BLaER1 treated with 17β-estradiol and CSF1 and Interleukin-3, amounts not matched to agents 10 nM and 100 nM (cell line): ENCODE data around the gene RHBDL2.

Experiments
- H3K27ac ChIP-seq, 11 experiments: shearing (Covaris generic); formaldehyde crosslinking; 2 replicates each; pipeline ENCODE4 v1.8.1; 2022
- H3K27me3 ChIP-seq, 11 experiments: shearing (Covaris generic); formaldehyde crosslinking; 2 replicates each; pipeline ENCODE4 v1.8.1; 2022
- H3K36me3 ChIP-seq, 11 experiments: shearing (Covaris generic); formaldehyde crosslinking; 2 replicates each; pipeline ENCODE4 v1.8.1; 2022
- H3K4me1 ChIP-seq, 10 experiments: shearing (Covaris generic); formaldehyde crosslinking; 2 replicates each; pipeline ENCODE4 v1.8.1; 2022
- H3K4me2 ChIP-seq, 11 experiments: shearing (Covaris generic); formaldehyde crosslinking; 2 replicates each; pipeline ENCODE4 v1.8.1; 2022
- H3K4me3 ChIP-seq, 10 experiments: shearing (Covaris generic); formaldehyde crosslinking; 2 replicates each; pipeline ENCODE4 v1.8.1; 2022
- H3K9ac ChIP-seq, 11 experiments: shearing (Covaris generic); formaldehyde crosslinking; 2 replicates each; pipeline ENCODE4 v1.8.1; 2022
- H3K9me3 ChIP-seq, 11 experiments: shearing (Covaris generic); formaldehyde crosslinking; replicated peaks in 1 of 11; 2 replicates each; pipeline ENCODE4 v1.8.1; 2022
- H4K20me1 ChIP-seq, 11 experiments: shearing (Covaris generic); formaldehyde crosslinking; 2 replicates each; pipeline ENCODE4 v1.8.1; 2022
- Cebpa-rat ChIP-seq, 11 experiments: shearing (Covaris generic); IDR thresholded peaks; 2 replicates each; pipeline ENCODE4 v1.8.1; 2022

Gene RHBDL2

DNA sequence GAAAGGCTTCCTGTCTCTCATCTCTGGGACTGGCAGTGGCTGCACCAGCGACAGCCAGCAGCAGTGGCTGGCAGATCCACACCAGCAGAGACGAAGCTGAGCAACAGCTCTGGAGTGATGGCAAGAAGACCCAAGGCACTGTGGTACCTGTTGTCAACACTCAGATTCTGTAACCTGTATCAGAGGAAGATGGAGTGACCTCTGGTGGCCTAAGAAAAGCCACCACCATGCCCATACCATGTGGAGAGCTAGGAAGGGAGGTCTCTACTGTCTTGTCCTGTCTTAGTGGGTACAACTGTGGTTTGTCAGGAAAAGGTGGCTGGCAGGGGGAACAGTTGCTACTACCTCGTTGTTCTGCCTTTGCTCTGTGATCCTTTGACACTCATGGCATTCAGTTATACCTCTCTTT, 22.5 kb upstream of the RHBDL2 start:
- Histone ChIP-seq H3K4me1 (peaks cover 0 to 38% (median 20%) of the 10 kb centered on the region in 10 experiments; a peak in 15 of 20 replicates), H3K4me3 (no peak overlapping the region), H3K27ac (no peak overlapping the region), H4K20me1 (no peaks in the 10 kb centered on the region), H3K9ac (no peak overlapping the region), H3K27me3 (no peaks in the 10 kb centered on the region), H3K36me3 (no peaks in the 10 kb centered on the region), H3K9me3 (no peaks in the 10 kb centered on the region), H3K4me2 (no peak overlapping the region)
- no peak for TF ChIP-seq Cebpa-rat (IDR thresholded peaks at IDR 0.05)

DNA sequence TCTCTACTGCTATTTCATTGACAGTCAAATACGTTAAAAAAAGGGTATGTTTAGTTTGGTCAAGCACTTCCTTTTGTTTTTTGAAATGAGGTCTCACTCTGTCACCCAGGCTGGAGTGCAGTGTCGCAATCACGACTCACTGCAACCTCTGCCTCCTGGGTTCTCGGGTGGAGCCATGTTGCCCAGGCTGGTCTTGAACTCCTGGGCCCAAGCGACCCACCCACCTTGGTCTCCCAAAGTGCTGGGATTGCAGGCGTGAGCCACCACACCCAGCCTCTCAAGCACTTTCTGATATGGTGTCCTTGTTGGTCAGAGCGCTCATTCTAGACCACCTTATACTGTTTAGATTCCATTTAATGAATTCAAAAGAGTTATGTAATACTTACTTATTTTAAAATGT, 20.9 kb upstream of the RHBDL2 start:
- H3K27ac ChIP-seq = peak overlapping the region in 6 of 11 experiments; percentile 19 to 72 (median 50); a peak in 8 of 22 replicates

GRCh38 chr1:38962113-38962512, 20.5 kb upstream of the RHBDL2 start:
- no peaks in the 10 kb centered on the region for H3K27me3 ChIP-seq
- no peaks in the 10 kb centered on the region for H3K9me3 ChIP-seq
- peak overlapping the region in 10 of 11 experiments; percentile 10 to 84 (median 60); a peak in 18 of 22 replicates for H3K4me2 ChIP-seq
- H3K4me3 ChIP-seq = no peak overlapping the region
- H3K4me1 ChIP-seq = peaks cover 0 to 44% (median 20%) of the 10 kb centered on the region in 10 experiments; a peak in 15 of 20 replicates
- no peak for TF ChIP-seq Cebpa-rat (IDR thresholded peaks at IDR 0.05)
- H3K36me3 ChIP-seq = no peaks in the 10 kb centered on the region
- peak overlapping the region in 1 of 11 experiments; percentile 3; a peak in 1 of 22 replicates for H3K9ac ChIP-seq
- peak overlapping the region in 7 of 11 experiments; percentile 2 to 72 (median 43); a peak in 9 of 22 replicates for H3K27ac ChIP-seq
- no peaks in the 10 kb centered on the region for H4K20me1 ChIP-seq

More for the DNA sequence above, 20.9 kb upstream of the RHBDL2 start:
- no peaks in the 10 kb centered on the region for H3K27me3 ChIP-seq
- H3K9ac ChIP-seq = peak overlapping the region in 1 of 11 experiments; percentile 3; a peak in 1 of 22 replicates
- no peaks in the 10 kb centered on the region for H4K20me1 ChIP-seq
- peaks cover 0 to 44% (median 20%) of the 10 kb centered on the region in 10 experiments; a peak in 15 of 20 replicates for H3K4me1 ChIP-seq
- H3K9me3 ChIP-seq = no peaks in the 10 kb centered on the region
- TF ChIP-seq Cebpa-rat (IDR thresholded peaks at IDR 0.05) = peak in 10 of 11 experiments; percentile 22 to 90 (median 80); a peak in 17 of 22 replicates
- no peak overlapping the region for H3K4me3 ChIP-seq
- no peaks in the 10 kb centered on the region for H3K36me3 ChIP-seq
- peak overlapping the region in 10 of 11 experiments; percentile 10 to 84 (median 60); a peak in 18 of 22 replicates for H3K4me2 ChIP-seq

DNA sequence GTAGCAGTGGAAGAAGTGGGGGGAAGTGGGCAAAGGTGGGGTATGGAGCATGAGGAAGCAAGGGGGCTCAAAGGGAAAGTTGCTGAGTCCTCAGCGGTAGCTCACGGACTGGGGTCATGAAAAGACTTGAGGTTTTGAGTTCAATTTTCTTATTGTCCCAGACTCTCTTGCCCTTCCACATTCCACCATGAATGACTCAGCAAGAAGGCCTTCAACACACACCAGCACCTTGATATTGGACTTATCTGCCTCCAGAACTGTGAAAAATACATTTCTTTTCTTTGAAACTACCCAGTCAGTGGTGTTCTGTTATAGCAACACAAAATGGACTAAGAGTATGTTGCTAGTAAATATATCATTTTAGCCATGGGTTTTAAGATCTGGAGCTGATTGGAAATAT, 17.3 kb upstream of the RHBDL2 start:
- H3K27ac ChIP-seq = no peak overlapping the region
- H3K9me3 ChIP-seq = no peaks in the 10 kb centered on the region
- no peak overlapping the region for H3K9ac ChIP-seq
- TF ChIP-seq Cebpa-rat (IDR thresholded peaks at IDR 0.05) = no peak
- no peaks in the 10 kb centered on the region for H4K20me1 ChIP-seq
- H3K4me1 ChIP-seq = peaks cover 0 to 44% (median 20%) of the 10 kb centered on the region in 10 experiments; a peak in 15 of 20 replicates
- no peaks in the 10 kb centered on the region for H3K27me3 ChIP-seq
- no peaks in the 10 kb centered on the region for H3K36me3 ChIP-seq
- no peak overlapping the region for H3K4me2 ChIP-seq
- no peak overlapping the region for H3K4me3 ChIP-seq

DNA sequence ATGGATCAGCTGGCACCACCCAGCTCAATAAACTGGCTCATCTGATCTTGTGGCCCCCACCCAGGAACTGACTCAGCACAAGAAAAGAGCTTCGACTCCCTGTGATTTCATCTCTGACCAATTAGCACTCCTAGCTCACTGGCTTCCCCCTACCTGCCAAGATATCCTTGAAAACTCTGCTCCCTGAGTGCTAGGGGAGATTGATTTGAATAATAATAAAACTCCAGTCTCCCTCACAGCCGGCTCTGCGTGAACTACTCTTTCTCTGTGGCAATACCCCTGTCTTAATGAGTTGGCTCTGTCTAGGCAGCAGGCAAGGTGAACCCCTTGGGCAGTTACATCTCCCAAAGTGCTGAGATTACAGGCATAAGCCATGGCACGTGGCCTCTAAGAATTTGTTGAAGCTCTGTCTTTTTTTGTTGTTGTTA, 11.8 kb upstream of the RHBDL2 start:
- peak overlapping the region in 4 of 11 experiments; percentile 3 to 51 (median 45); a peak in 6 of 22 replicates for H3K4me2 ChIP-seq
- H3K27me3 ChIP-seq = no peaks in the 10 kb centered on the region
- peaks cover 0 to 9% (median 0%) of the 10 kb centered on the region in 10 experiments; a peak in 7 of 20 replicates for H3K4me1 ChIP-seq
- H3K27ac ChIP-seq = no peak overlapping the region
- H3K9ac ChIP-seq = no peak overlapping the region
- no peak overlapping the region for H3K4me3 ChIP-seq
- TF ChIP-seq Cebpa-rat (IDR thresholded peaks at IDR 0.05) = no peak
- H3K36me3 ChIP-seq = no peaks in the 10 kb centered on the region
- H4K20me1 ChIP-seq = no peaks in the 10 kb centered on the region
- H3K9me3 ChIP-seq = no peaks in the 10 kb centered on the region

- Histone ChIP-seq H3K4me2 (no peak overlapping the region), H3K27me3 (no peaks in the 10 kb centered on the region), H3K9ac (no peak overlapping the region), H3K36me3 (0 out of 22 replicates have a peak, but pooled peaks cover 0 to 4% (median 0%) of the 10 kb centered on the region in 11 experiments), H3K9me3 (peaks cover 7 to 16% (median 14%) of the 10 kb centered on the region in 11 experiments), H4K20me1 (no peaks in the 10 kb centered on the region), H3K27ac (no peak overlapping the region), H3K4me1 (peaks cover 0 to 9% (median under 1%) of the 10 kb centered on the region in 10 experiments; a peak in 8 of 20 replicates), H3K4me3 (no peak overlapping the region)
- no peak for TF ChIP-seq Cebpa-rat (IDR thresholded peaks at IDR 0.05)
Measured at GRCh38 chr1:38950553-38950952, 8.9 kb upstream of the RHBDL2 start.

DNA sequence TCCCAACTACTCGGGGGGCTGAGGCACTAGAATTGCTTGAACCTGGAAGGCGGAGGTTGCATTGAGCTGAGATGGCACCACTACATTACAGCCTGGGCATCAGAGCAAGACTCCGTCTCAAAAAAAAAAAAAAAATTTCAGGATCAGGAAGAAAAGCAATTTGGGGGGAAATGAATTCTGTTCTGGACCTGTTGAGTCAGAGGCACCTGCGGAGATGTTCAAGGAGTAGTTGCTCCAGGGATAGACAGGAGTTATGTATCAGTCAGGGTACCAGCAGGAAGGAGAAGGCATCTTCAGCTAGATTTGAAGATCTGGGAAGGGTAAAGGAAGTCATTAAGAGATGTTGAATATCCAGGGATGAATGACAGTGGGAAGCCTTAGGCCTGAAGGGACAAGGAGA, 2.9 kb upstream of the RHBDL2 start:
- Histone ChIP-seq H3K27ac (no peak overlapping the region), H3K9ac (no peak overlapping the region), H3K36me3 (0 out of 22 replicates have a peak, but pooled peaks cover 0 to 4% (median 0%) of the 10 kb centered on the region in 11 experiments), H3K4me2 (no peak overlapping the region), H3K27me3 (no peaks in the 10 kb centered on the region), H3K9me3 (peaks cover 7 to 19% (median 14%) of the 10 kb centered on the region in 11 experiments), H3K4me3 (no peak overlapping the region), H3K4me1 (peaks cover 0 to 4% (median 0%) of the 10 kb centered on the region in 10 experiments; a peak in 1 of 20 replicates), H4K20me1 (no peaks in the 10 kb centered on the region)
- no peak for TF ChIP-seq Cebpa-rat (IDR thresholded peaks at IDR 0.05)

GRCh38 chr1:38942664-38943428, 1.2 kb upstream of the RHBDL2 start:
- Histone ChIP-seq H3K4me1 (peaks cover 0 to 4% (median 0%) of the 10 kb centered on the region in 10 experiments; a peak in 1 of 20 replicates), H3K9ac (no peak overlapping the region), H3K27ac (no peak overlapping the region), H3K4me3 (no peak overlapping the region), H3K27me3 (no peaks in the 10 kb centered on the region), H3K36me3 (0 out of 22 replicates have a peak, but pooled peaks cover 0 to 4% (median 0%) of the 10 kb centered on the region in 11 experiments), H4K20me1 (no peaks in the 10 kb centered on the region), H3K9me3 (peaks cover 6 to 19% (median 13%) of the 10 kb centered on the region in 11 experiments), H3K4me2 (no peak overlapping the region)
- no peak for TF ChIP-seq Cebpa-rat (IDR thresholded peaks at IDR 0.05)

- 0 out of 22 replicates have a peak, but pooled peaks cover 0 to 4% (median 0%) of the 10 kb centered on the region in 11 experiments for H3K9me3 ChIP-seq
- no peak overlapping the region for H3K4me2 ChIP-seq
- no peak overlapping the region for H3K9ac ChIP-seq
- no peaks in the 10 kb centered on the region for H3K27me3 ChIP-seq
- no peaks in the 10 kb centered on the region for H4K20me1 ChIP-seq
- peaks cover 0 to 4% (median 0%) of the 10 kb centered on the region in 10 experiments; a peak in 1 of 20 replicates for H3K4me1 ChIP-seq
- TF ChIP-seq Cebpa-rat (IDR thresholded peaks at IDR 0.05) = no peak
- H3K36me3 ChIP-seq = no peaks in the 10 kb centered on the region
- H3K27ac ChIP-seq = no peak overlapping the region
- no peak overlapping the region for H3K4me3 ChIP-seq
Measured at GRCh38 chr1:38941093-38941492, 537 bp downstream of the RHBDL2 start.
